ENCODE results near the gene DACH1.

Gene DACH1

DNA sequence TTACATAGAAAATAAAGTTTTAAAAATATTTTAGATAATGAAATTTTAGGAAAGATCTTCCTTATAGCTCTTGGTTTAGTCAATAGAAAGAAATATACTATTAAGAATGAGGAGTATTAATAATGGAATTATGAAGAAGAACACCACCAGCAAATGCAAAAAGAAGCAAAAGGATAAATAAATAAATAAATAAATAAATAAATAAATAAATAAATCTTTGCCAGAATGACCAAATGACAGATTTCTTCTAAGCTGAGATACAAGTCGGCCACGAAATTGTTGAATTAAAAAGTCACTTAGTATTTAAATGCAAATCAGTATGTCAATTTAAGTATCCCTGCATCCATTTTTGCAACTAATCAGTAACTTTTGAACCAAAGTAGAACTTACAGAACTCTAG lies 95.9 kb downstream of the DACH1 start:
- no peaks in the 10 kb centered on the region for H4K20me1 ChIP-seq (ENCODE audit: insufficient read depth)
- H2AFZ ChIP-seq (ENCODE audit: low read depth) = no peak overlapping the region
- no peaks in the 10 kb centered on the region for H3K79me2 ChIP-seq (ENCODE audit: insufficient read depth, low read depth)
- TF ChIP-seq, protein P1, sequence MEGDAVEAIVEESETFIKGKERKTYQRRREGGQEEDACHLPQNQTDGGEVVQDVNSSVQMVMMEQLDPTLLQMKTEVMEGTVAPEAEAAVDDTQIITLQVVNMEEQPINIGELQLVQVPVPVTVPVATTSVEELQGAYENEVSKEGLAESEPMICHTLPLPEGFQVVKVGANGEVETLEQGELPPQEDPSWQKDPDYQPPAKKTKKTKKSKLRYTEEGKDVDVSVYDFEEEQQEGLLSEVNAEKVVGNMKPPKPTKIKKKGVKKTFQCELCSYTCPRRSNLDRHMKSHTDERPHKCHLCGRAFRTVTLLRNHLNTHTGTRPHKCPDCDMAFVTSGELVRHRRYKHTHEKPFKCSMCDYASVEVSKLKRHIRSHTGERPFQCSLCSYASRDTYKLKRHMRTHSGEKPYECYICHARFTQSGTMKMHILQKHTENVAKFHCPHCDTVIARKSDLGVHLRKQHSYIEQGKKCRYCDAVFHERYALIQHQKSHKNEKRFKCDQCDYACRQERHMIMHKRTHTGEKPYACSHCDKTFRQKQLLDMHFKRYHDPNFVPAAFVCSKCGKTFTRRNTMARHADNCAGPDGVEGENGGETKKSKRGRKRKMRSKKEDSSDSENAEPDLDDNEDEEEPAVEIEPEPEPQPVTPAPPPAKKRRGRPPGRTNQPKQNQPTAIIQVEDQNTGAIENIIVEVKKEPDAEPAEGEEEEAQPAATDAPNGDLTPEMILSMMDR (conservative IDR thresholded peaks at IDR 0.05; ENCODE audit: low read depth, low read length) = no peak
- H3K9ac ChIP-seq = no peak overlapping the region
- no peaks in the 10 kb centered on the region for H3K27me3 ChIP-seq (ENCODE audit: insufficient read depth, low read depth)
- no peaks in the 10 kb centered on the region for H3K4me1 ChIP-seq (ENCODE audit: low read depth, poor library complexity, severe bottlenecking)
- H3K4me2 ChIP-seq = no peak overlapping the region
- H3K27ac ChIP-seq = no peak overlapping the region
- no peak overlapping the region for H3K4me3 ChIP-seq (IDR thresholded peaks at IDR 0.05; ENCODE audit: insufficient read depth, low read depth, low read length)
- no peaks in the 10 kb centered on the region for H3K36me3 ChIP-seq (ENCODE audit: insufficient read depth)

DNA sequence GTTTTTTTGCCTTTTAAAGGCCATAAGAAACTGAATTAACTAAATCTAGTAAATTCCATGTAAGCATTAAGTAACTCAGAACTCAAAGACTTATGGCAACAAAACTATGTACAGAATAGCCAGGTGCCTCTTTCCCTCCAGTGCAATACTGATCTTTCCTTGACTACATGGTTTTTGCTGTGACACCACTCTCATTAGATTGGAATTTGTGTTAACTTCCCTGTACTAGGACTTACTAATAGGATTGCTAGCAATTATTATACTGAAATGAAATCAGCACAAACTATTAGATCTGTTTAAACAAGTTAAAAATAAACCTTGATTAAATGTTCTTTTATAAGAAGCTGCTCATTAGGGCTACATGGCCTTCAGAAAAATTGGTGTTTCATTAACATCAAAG lies 96.3 kb downstream of the DACH1 start:
- H3K9ac ChIP-seq = no peak overlapping the region

DNA sequence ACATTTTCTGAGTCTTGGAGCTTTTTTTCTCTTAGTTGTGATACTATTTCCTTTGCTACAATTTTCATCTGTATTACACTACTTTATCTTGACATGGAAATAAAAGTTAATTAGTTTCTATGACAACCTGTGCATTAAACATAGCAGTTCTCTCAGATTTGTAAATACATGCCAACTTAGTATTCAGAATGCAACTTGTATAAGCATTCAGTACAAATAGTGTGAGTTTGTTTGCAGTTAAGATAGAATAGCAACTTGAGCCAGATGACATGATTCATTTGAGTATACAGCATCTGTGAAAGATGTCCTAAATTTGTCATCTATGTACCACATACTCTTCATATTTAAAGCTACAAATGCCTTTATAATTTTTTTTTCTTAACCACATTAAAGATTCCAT lies 98.1 kb downstream of the DACH1 start:
- Histone ChIP-seq H2AFZ (ENCODE audit: low read depth) (no peak overlapping the region), H3K36me3 (ENCODE audit: insufficient read depth) (no peaks in the 10 kb centered on the region), H3K4me1 (ENCODE audit: low read depth, poor library complexity, severe bottlenecking) (no peaks in the 10 kb centered on the region), H3K27ac (no peak overlapping the region), H3K79me2 (ENCODE audit: insufficient read depth, low read depth) (no peaks in the 10 kb centered on the region), H3K27me3 (ENCODE audit: insufficient read depth, low read depth) (no peaks in the 10 kb centered on the region), H3K4me2 (no peak overlapping the region), H3K9ac (no peak overlapping the region), H4K20me1 (ENCODE audit: insufficient read depth) (no peaks in the 10 kb centered on the region), H3K4me3 (IDR thresholded peaks at IDR 0.05; ENCODE audit: insufficient read depth, low read depth, low read length) (no peak overlapping the region)
- TF ChIP-seq, protein P1 (conservative IDR thresholded peaks at IDR 0.05; ENCODE audit: low read depth, low read length) = no peak

More for the DNA sequence above, 96.3 kb downstream of the DACH1 start:
- H3K36me3 ChIP-seq (ENCODE audit: insufficient read depth) = no peaks in the 10 kb centered on the region
- H3K4me1 ChIP-seq (ENCODE audit: low read depth, poor library complexity, severe bottlenecking) = no peaks in the 10 kb centered on the region
- TF ChIP-seq, protein P1 (conservative IDR thresholded peaks at IDR 0.05; ENCODE audit: low read depth, low read length) = no peak
- no peak overlapping the region for H3K4me3 ChIP-seq (IDR thresholded peaks at IDR 0.05; ENCODE audit: insufficient read depth, low read depth, low read length)
- H3K27ac ChIP-seq = no peak overlapping the region
- H3K4me2 ChIP-seq = no peak overlapping the region
- no peak overlapping the region for H2AFZ ChIP-seq (ENCODE audit: low read depth)
- no peaks in the 10 kb centered on the region for H3K27me3 ChIP-seq (ENCODE audit: insufficient read depth, low read depth)
- H4K20me1 ChIP-seq (ENCODE audit: insufficient read depth) = no peaks in the 10 kb centered on the region
- H3K79me2 ChIP-seq (ENCODE audit: insufficient read depth, low read depth) = no peaks in the 10 kb centered on the region

DNA sequence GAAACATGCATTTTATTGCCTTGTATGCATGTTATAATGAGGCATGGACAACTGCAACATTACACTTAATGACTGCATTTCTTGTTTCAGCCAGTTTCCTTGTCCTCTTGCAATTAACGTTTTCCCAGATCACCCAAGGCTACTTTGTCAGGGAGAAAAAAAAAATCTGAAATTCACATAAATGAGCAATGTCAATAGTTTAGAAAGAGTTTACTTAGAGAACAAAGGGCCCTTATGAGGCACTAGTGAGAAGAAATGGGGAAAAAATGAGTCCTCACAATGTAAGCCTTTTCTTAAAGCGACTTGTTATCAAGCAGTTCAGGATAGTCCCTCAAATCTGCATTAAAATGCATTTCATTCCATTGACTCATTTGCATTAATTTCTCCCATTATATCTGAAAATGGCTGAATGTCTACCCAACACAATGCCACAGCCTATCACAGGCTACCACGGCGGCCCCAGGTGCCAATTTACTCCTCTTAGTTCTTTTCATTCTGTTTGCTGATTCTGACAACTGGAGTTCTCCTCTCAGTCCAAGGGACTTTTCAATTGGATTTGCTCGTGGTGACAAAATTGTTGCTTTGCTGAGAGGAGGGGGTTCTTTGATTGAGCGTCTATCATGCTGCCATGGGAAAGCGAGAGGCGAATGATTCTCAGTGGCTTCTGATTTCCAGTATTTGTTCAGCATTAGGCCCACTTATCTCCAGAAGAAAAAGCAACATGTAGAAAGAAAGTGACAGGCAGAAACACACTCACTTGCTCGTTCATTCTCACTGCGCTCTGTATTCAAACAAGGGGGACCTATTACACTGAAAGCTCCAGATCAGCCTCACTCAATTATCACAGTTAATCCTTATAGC lies 107.1 kb downstream of the DACH1 start:
- Histone ChIP-seq H3K27ac (no peak overlapping the region), H3K36me3 (ENCODE audit: insufficient read depth) (no peaks in the 10 kb centered on the region), H3K4me2 (no peak overlapping the region), H4K20me1 (ENCODE audit: insufficient read depth) (no peaks in the 10 kb centered on the region), H3K9ac (no peak overlapping the region), H3K27me3 (ENCODE audit: insufficient read depth, low read depth) (no peaks in the 10 kb centered on the region), H3K4me3 (IDR thresholded peaks at IDR 0.05; ENCODE audit: insufficient read depth, low read depth, low read length) (no peak overlapping the region), H2AFZ (ENCODE audit: low read depth) (no peak overlapping the region), H3K4me1 (ENCODE audit: low read depth, poor library complexity, severe bottlenecking) (no peaks in the 10 kb centered on the region), H3K79me2 (ENCODE audit: insufficient read depth, low read depth) (no peaks in the 10 kb centered on the region)
- TF ChIP-seq, protein P1 (conservative IDR thresholded peaks at IDR 0.05; ENCODE audit: low read depth, low read length) = no peak

Data from KMS-11 (cell line).